Neural cell (in vitro differentiated cells): ENCODE measurements around the gene ADAR. TPM values are rescaled to one million over a fixed set of nuclear protein-coding genes. Genes with fewer than 3 reads are reported as not detected.

Source experiments
- H2AFZ ChIP-seq: fragments of 200-600, 300-800 bp; sonication (generic), shearing (Covaris generic); 2 replicates; pipeline ENCODE4 v1.6.0; 2014; ENCODE audit warnings: low read depth, mild to moderate bottlenecking, antibody characterized with exemption, low read length, moderate library complexity
- H3F3A ChIP-seq: fragments of 200-600 bp; shearing (Covaris generic); 2 replicates; pipeline ENCODE4 v1.6.1; 2016; ENCODE audit warnings: mild to moderate bottlenecking, moderate library complexity, mixed read lengths, antibody characterized with exemption, low read length; ENCODE audit not compliant: insufficient read depth, poor library complexity, severe bottlenecking
- H3K27ac ChIP-seq: fragments of 200-600, 300-800 bp; sonication (generic), shearing (Covaris generic); 2 replicates; pipeline ENCODE4 v1.5.1; 2014; ENCODE audit warnings: mild to moderate bottlenecking, low read length, moderate library complexity
- H3K27me3 ChIP-seq: fragments of 300-800, 200-600 bp; sonication (generic), shearing (Covaris generic); 2 replicates; pipeline ENCODE4 v1.6.0; 2014; ENCODE audit warnings: mild to moderate bottlenecking, low read depth, low read length, moderate library complexity; ENCODE audit not compliant: insufficient read depth
- H3K36me3 ChIP-seq: fragments of 300-800, 200-600 bp; sonication (generic), shearing (Covaris generic); 2 replicates; pipeline ENCODE4 v1.5.1; 2014; ENCODE audit warnings: mild to moderate bottlenecking, antibody characterized with exemption, low read length, moderate library complexity; ENCODE audit not compliant: insufficient read depth
- H3K4me2 ChIP-seq: fragments of 300-800, 200-600 bp; sonication (generic), shearing (Covaris generic); 2 replicates; pipeline ENCODE4 v1.6.0; 2014; ENCODE audit warnings: mild to moderate bottlenecking, low read length
- H3K4me3 ChIP-seq: fragments of 300-800, 200-600 bp; sonication (generic), shearing (Covaris generic); 2 replicates; pipeline ENCODE4 v1.5.1; 2014; ENCODE audit warnings: mild to moderate bottlenecking, low read length, moderate library complexity
- H3K79me2 ChIP-seq: fragments of 200-600 bp; shearing (Covaris generic); replicated peaks from 2 replicates; pipeline ENCODE4 v1.6.0; 2014; ENCODE audit warnings: mild to moderate bottlenecking, low read length, moderate library complexity; ENCODE audit not compliant: insufficient read depth
- H3K9ac ChIP-seq: fragments of 300-800, 200-600 bp; sonication (generic), shearing (Covaris generic); 2 replicates; pipeline ENCODE4 v1.6.1; 2016; ENCODE audit warnings: mild to moderate bottlenecking, low read length, mixed read lengths
- H3K9me2 ChIP-seq: fragments of 200-600 bp; shearing (Covaris generic); 2 replicates; pipeline ENCODE4 v1.6.1; 2016; ENCODE audit warnings: mild to moderate bottlenecking, low read length, mixed read lengths; ENCODE audit not compliant: insufficient read depth
- H3K9me3 ChIP-seq: fragments of 200-600, 300-800 bp; sonication (generic), shearing (Covaris generic); 2 replicates; pipeline ENCODE4 v1.6.1; 2016; ENCODE audit warnings: mild to moderate bottlenecking, mixed run types, low read length, moderate library complexity, mixed read lengths
- H4K20me1 ChIP-seq: fragments of 200-600 bp; shearing (Covaris generic); 2 replicates; pipeline ENCODE4 v1.6.1; 2016; ENCODE audit warnings: mild to moderate bottlenecking, mixed run types; ENCODE audit not compliant: insufficient read depth
- EP300 ChIP-seq: fragments of 450-650 bp; conservative IDR thresholded peaks from 2 replicates; pipeline ENCODE4 v1.6.1; 2014; ENCODE audit warnings: antibody characterized with exemption, mild to moderate bottlenecking, moderate library complexity; ENCODE audit not compliant: poor library complexity, severe bottlenecking
- EZH2 ChIP-seq: fragments of 200-600, 300-800 bp; shearing (Covaris generic), sonication (generic); IDR thresholded peaks from 2 replicates; pipeline ENCODE4 v1.6.1; 2014; ENCODE audit warnings: antibody characterized with exemption, low read length, borderline replicate concordance, mild to moderate bottlenecking; ENCODE audit not compliant: insufficient read depth, poor library complexity, severe bottlenecking
- MXI1 ChIP-seq: fragments of 450-650 bp; conservative IDR thresholded peaks from 2 replicates; pipeline ENCODE4 v1.6.1; 2014; ENCODE audit warnings: antibody characterized with exemption, mild to moderate bottlenecking; ENCODE audit not compliant: poor library complexity, severe bottlenecking
- POLR2AphosphoS5 ChIP-seq: IDR thresholded peaks from 2 replicates; pipeline ENCODE4 v1.6.1; 2012
- RAD21 ChIP-seq: fragments of 450-650 bp; conservative IDR thresholded peaks from 2 replicates; pipeline ENCODE4 v1.6.1; 2014; ENCODE audit warnings: antibody characterized with exemption, mild to moderate bottlenecking, moderate library complexity
- SMC3 ChIP-seq: fragments of 450-650 bp; conservative IDR thresholded peaks from 2 replicates; pipeline ENCODE4 v1.6.1; 2014; ENCODE audit warnings: antibody characterized with exemption, mild to moderate bottlenecking, moderate library complexity; ENCODE audit not compliant: poor library complexity
- TAF1 ChIP-seq: IDR thresholded peaks from 2 replicates; pipeline ENCODE4 v1.6.1; 2012; ENCODE audit warnings: low read depth
- polyA plus RNA-seq: library from polyadenylated mRNA; depleted of rRNA; stranded (reverse); fragments of >200 nt; gene quantifications from 2 replicates; pipeline ENCODE4 v1.2.3, GENCODE V29; 2014
- TF ChIP-seq, protein P1 (sequence below): IDR thresholded peaks from 2 replicates; pipeline ENCODE4 v1.6.1; 2012; ENCODE audit warnings: borderline replicate concordance
- TF ChIP-seq, protein P2 (sequence below): fragments of 450-650 bp; IDR thresholded peaks from 2 replicates; pipeline ENCODE4 v1.5.1; 2014; ENCODE audit warnings: antibody characterized with exemption, mild to moderate bottlenecking, moderate library complexity; ENCODE audit not compliant: poor library complexity, severe bottlenecking

Gene ADAR
- polyA plus RNA-seq, 1 donor from 2014 or later: 51.4 TPM

DNA sequence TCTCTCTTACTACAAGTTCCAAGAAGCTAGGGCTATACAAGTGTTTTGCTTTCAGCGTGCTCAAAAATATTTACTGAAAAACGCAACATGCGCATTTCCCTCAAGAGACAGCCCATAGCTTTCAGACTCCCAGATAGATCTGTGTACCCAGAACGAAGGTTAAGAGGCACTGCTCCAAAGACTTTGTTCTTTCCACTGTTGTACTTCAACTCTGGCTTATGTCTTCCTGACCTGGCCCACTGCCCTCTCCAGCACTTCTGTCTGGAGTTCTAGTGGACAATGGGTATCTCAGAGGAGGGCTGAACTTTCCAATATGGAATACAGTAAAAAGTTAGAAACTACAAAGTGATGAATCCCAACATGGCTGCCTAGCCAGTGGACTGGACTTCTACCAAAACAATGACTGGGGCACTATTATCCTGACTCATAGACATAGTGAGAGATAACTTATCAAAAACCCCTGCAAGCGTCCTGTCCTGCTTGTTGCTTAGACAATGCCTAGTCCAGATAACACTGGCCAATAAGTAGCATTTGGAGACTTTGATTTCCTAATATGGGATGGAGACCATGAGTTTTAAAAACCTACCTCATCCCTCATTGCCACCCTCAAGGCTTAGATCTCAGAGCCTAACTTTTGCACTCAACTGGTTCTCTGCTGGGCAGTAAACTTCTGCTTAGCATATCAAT lies 8.8 kb upstream of the ADAR start:
- no peak overlapping the region for H3K9ac ChIP-seq

DNA sequence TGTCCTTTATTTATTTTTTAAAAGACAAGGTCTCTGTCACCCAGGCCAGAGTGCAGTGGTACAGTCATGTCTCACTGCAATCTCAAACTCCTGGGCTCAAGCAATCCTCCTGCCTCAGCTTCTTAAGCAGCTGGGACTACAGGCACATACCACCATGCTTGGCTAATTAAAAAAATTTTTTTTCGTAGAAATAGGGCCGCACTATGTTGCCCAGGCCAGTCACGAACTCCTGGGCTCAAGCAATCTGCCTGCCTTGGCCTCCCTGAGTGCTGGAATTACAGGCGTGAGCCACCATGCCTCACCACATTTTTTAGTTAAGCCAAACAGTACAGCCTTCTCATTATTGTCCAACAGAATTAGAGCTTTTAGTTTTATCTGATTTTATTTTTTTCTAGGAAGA lies 7.4 kb upstream of the ADAR start:
- Histone ChIP-seq H2AFZ (no peak overlapping the region), H3K9me3 (no peaks in the 10 kb centered on the region), H4K20me1 (no peaks in the 10 kb centered on the region), H3F3A (no peaks in the 10 kb centered on the region), H3K4me3 (no peak overlapping the region), H3K36me3 (no peaks in the 10 kb centered on the region), H3K9me2 (no peaks in the 10 kb centered on the region), H3K27ac (no peak overlapping the region), H3K9ac (no peak overlapping the region), H3K4me2 (no peak overlapping the region), H3K27me3 (no peaks in the 10 kb centered on the region), H3K79me2 (peaks cover 28% of the 10 kb centered on the region)
- TF ChIP-seq SMC3 (no peak), EP300 (no peak), EZH2 (no peak), RAD21 (no peak), POLR2AphosphoS5 (no peak), TAF1 (no peak), MXI1 (no peak)
- TF ChIP-seq, protein P1, sequence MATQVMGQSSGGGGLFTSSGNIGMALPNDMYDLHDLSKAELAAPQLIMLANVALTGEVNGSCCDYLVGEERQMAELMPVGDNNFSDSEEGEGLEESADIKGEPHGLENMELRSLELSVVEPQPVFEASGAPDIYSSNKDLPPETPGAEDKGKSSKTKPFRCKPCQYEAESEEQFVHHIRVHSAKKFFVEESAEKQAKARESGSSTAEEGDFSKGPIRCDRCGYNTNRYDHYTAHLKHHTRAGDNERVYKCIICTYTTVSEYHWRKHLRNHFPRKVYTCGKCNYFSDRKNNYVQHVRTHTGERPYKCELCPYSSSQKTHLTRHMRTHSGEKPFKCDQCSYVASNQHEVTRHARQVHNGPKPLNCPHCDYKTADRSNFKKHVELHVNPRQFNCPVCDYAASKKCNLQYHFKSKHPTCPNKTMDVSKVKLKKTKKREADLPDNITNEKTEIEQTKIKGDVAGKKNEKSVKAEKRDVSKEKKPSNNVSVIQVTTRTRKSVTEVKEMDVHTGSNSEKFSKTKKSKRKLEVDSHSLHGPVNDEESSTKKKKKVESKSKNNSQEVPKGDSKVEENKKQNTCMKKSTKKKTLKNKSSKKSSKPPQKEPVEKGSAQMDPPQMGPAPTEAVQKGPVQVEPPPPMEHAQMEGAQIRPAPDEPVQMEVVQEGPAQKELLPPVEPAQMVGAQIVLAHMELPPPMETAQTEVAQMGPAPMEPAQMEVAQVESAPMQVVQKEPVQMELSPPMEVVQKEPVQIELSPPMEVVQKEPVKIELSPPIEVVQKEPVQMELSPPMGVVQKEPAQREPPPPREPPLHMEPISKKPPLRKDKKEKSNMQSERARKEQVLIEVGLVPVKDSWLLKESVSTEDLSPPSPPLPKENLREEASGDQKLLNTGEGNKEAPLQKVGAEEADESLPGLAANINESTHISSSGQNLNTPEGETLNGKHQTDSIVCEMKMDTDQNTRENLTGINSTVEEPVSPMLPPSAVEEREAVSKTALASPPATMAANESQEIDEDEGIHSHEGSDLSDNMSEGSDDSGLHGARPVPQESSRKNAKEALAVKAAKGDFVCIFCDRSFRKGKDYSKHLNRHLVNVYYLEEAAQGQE: no peak
- TF ChIP-seq, protein P2, sequence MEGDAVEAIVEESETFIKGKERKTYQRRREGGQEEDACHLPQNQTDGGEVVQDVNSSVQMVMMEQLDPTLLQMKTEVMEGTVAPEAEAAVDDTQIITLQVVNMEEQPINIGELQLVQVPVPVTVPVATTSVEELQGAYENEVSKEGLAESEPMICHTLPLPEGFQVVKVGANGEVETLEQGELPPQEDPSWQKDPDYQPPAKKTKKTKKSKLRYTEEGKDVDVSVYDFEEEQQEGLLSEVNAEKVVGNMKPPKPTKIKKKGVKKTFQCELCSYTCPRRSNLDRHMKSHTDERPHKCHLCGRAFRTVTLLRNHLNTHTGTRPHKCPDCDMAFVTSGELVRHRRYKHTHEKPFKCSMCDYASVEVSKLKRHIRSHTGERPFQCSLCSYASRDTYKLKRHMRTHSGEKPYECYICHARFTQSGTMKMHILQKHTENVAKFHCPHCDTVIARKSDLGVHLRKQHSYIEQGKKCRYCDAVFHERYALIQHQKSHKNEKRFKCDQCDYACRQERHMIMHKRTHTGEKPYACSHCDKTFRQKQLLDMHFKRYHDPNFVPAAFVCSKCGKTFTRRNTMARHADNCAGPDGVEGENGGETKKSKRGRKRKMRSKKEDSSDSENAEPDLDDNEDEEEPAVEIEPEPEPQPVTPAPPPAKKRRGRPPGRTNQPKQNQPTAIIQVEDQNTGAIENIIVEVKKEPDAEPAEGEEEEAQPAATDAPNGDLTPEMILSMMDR: no peak

More for the DNA sequence above, 8.8 kb upstream of the ADAR start:
- H2AFZ ChIP-seq: no peak overlapping the region
- no peak overlapping the region for H3K4me3 ChIP-seq
- TF ChIP-seq EP300: no peak
- H3K36me3 ChIP-seq: no peaks in the 10 kb centered on the region
- H3K27me3 ChIP-seq: no peaks in the 10 kb centered on the region
- H3K79me2 ChIP-seq: peaks cover 41% of the 10 kb centered on the region
- no peak overlapping the region for H3K27ac ChIP-seq
- no peak overlapping the region for H3K4me2 ChIP-seq
- no peaks in the 10 kb centered on the region for H3K9me2 ChIP-seq
- H3K9me3 ChIP-seq: no peaks in the 10 kb centered on the region
- no peaks in the 10 kb centered on the region for H4K20me1 ChIP-seq
- H3F3A ChIP-seq: no peaks in the 10 kb centered on the region
